A549 (cell line): ENCODE data around the gene AFG1L. TPM values are rescaled to one million over a fixed set of nuclear protein-coding genes. Genes with fewer than 3 reads are reported as not detected.

Experiments
- ATAC-seq, 2 experiments: fragments of 200-7000 bp in 1 of 2; fragments of >200 bp in 1 of 2; cut with Nextera tagmentation in 1 of 2; cut with Tn5 transposase in 1 of 2; 3 replicates each; pipeline versions ENCODE4 v1.8.0 to v1.9.1; 2018 to 2020; ENCODE audit warnings: mild to moderate bottlenecking in 1 of 2, moderate library complexity in 1 of 2
- CTCF ChIA-PET: fragments of 300-600 bp; sonication (Branson Sonifier 250); formaldehyde crosslinking; extraction: SDS; loops from one replicate; lab custom pipeline; 2021; ENCODE audit warnings: antibody characterized with exemption, inconsistent platforms; lab: Yijun Ruan, JAX
- POLR2A ChIA-PET: fragments of 350-600 bp; formaldehyde crosslinking; extraction: SDS; loops from one replicate; lab custom pipeline; 2021; ENCODE audit warnings: antibody characterized with exemption, inconsistent platforms; lab: Yijun Ruan, JAX
- DNase-seq, 2 experiments: peaks; one replicate each; pipeline versions ENCODE4 v3.0.0 to v3.0.0-alpha.2; 2011 to 2016; ENCODE audit warnings: low read depth in 1 of 2, low spot score in 1 of 2
- FAIRE-seq: peaks from 2 replicates; lab custom pipeline; 2011; peaks lifted over from hg19 to GRCh38; lab: Jason Lieb, UNC
- H3K27ac ChIP-seq, 2 experiments: fragments of >200 bp; sonication (Bioruptor Twin); formaldehyde crosslinking; 3 replicates each; pipeline ENCODE4 v1.5.1; 2016 to 2017
- H3K4me1 ChIP-seq: fragments of >200 bp; sonication (Bioruptor Twin); formaldehyde crosslinking; 3 replicates; pipeline ENCODE4 v1.6.1; 2016
- H3K4me2 ChIP-seq: fragments of >200 bp; sonication (Bioruptor Twin); formaldehyde crosslinking; 3 replicates; pipeline ENCODE4 v1.6.1; 2016
- H3K4me3 ChIP-seq: fragments of >200 bp; sonication (Bioruptor Twin); formaldehyde crosslinking; 3 replicates; pipeline ENCODE4 v1.5.1; 2016
- H3K9me3 ChIP-seq: fragments of >200 bp; sonication (Bioruptor Twin); formaldehyde crosslinking; 3 replicates; pipeline ENCODE4 v1.6.1; 2016
- BHLHE40 ChIP-seq: IDR thresholded peaks from 2 replicates; pipeline ENCODE4 v1.6.1; 2012; ENCODE audit warnings: low read depth, low read length, inconsistent platforms
- CBX2 ChIP-seq: fragments of 200-600 bp; sonication (generic); IDR thresholded peaks from 2 replicates; pipeline ENCODE4 v1.6.1; 2016; ENCODE audit warnings: low read depth, mild to moderate bottlenecking, borderline replicate concordance
- CBX8 ChIP-seq: fragments of 200-600 bp; sonication (generic); IDR thresholded peaks from 2 replicates; pipeline ENCODE4 v1.6.1; 2016
- CEBPB ChIP-seq, 2 experiments: fragments of >200 bp in 1 of 2; sonication (Bioruptor Twin) in 1 of 2; formaldehyde crosslinking in 1 of 2; IDR thresholded peaks; 2 replicates each; pipeline ENCODE4 v1.6.1; 2012 to 2016
- CHD4 ChIP-seq: fragments of 200-600 bp; sonication (generic); IDR thresholded peaks from 2 replicates; pipeline ENCODE4 v1.6.1; 2016; ENCODE audit warnings: antibody characterized with exemption, mild to moderate bottlenecking, borderline replicate concordance
- EHF ChIP-seq: fragments of 250-450 bp; sonication (Bioruptor Pico); IDR thresholded peaks from 2 replicates; pipeline ENCODE4 v1.5.0; 2020; ENCODE audit warnings: mild to moderate bottlenecking
- EP300 ChIP-seq, 2 experiments: fragments of >200 bp; sonication (Bioruptor Twin); formaldehyde crosslinking; IDR thresholded peaks; 2 replicates in 1 of 2; 3 replicates in 1 of 2; pipeline ENCODE4 v1.6.1; 2016 to 2017
- FOSL2 ChIP-seq, 2 experiments: fragments of 450-650 bp in 1 of 2; fragments of >200 bp in 1 of 2; sonication (Bioruptor Twin) in 1 of 2; formaldehyde crosslinking; IDR thresholded peaks; 2 replicates each; pipeline versions ENCODE4 v1.5.0 to v1.6.1; 2016 to 2020; ENCODE audit warnings: mild to moderate bottlenecking in 1 of 2, moderate library complexity in 1 of 2
- GATA3 ChIP-seq: IDR thresholded peaks from 2 replicates; pipeline ENCODE4 v1.6.1; 2012; ENCODE audit warnings: borderline replicate concordance
- HOXB13 ChIP-seq: fragments of 250-450 bp; sonication (Bioruptor Pico); IDR thresholded peaks from 2 replicates; pipeline ENCODE4 v1.5.0; 2020; ENCODE audit warnings: low read depth, mild to moderate bottlenecking, moderate library complexity
- JUNB ChIP-seq: fragments of >200 bp; sonication (Bioruptor Twin); formaldehyde crosslinking; IDR thresholded peaks from 2 replicates; pipeline ENCODE4 v1.6.1; 2016
- KDM1A ChIP-seq: fragments of 200-600 bp; sonication (generic); IDR thresholded peaks from 2 replicates; pipeline ENCODE4 v1.6.1; 2016; ENCODE audit warnings: low read depth, mild to moderate bottlenecking
- PBX3 ChIP-seq: IDR thresholded peaks from 2 replicates; pipeline ENCODE4 v1.6.1; 2012
- PHF8 ChIP-seq: fragments of 200-600 bp; sonication (generic); IDR thresholded peaks from 2 replicates; pipeline ENCODE4 v1.6.1; 2016; ENCODE audit warnings: low read depth, mild to moderate bottlenecking, antibody characterized with exemption, moderate library complexity, borderline replicate concordance
- POLR2AphosphoS2 ChIP-seq: conservative IDR thresholded peaks from 2 replicates; pipeline ENCODE4 v1.6.1; 2012; ENCODE audit warnings: low read length, improper control_type of control experiment, inconsistent platforms
- RCOR1 ChIP-seq: fragments of 150-350 bp; IDR thresholded peaks from 2 replicates; pipeline ENCODE4 v1.6.1; 2014; ENCODE audit warnings: antibody characterized with exemption, low read length, low read depth
- TFCP2L1 ChIP-seq: fragments of 250-450 bp; sonication (Bioruptor Pico); IDR thresholded peaks from 2 replicates; pipeline ENCODE4 v1.5.0; 2021; ENCODE audit warnings: mild to moderate bottlenecking
- TP53 ChIP-seq: fragments of 250-450 bp; sonication (Bioruptor Pico); IDR thresholded peaks from 2 replicates; pipeline ENCODE4 v1.5.0; 2021; ENCODE audit warnings: mild to moderate bottlenecking, moderate library complexity
- USF2 ChIP-seq: fragments of 450-650 bp; IDR thresholded peaks from 2 replicates; pipeline ENCODE4 v1.6.1; 2014; ENCODE audit warnings: antibody characterized with exemption
- ZC3H11A ChIP-seq: fragments of 450-650 bp; IDR thresholded peaks from 2 replicates; pipeline ENCODE4 v1.6.1; 2014; ENCODE audit warnings: antibody characterized with exemption, mild to moderate bottlenecking
- ZFP36 ChIP-seq: fragments of 450-650 bp; IDR thresholded peaks from 2 replicates; pipeline ENCODE4 v1.6.1; 2014; ENCODE audit warnings: borderline replicate concordance; ENCODE audit not compliant: partially characterized antibody
- ZNF302 ChIP-seq: fragments of 250-450 bp; sonication (Bioruptor Pico); IDR thresholded peaks from 2 replicates; pipeline ENCODE4 v1.9.0; 2021; ENCODE audit warnings: inconsistent platforms, mild to moderate bottlenecking, moderate library complexity
- ZSCAN20 ChIP-seq: fragments of 250-450 bp; sonication (Bioruptor Pico); IDR thresholded peaks from 2 replicates; pipeline ENCODE4 v1.8.0; 2022; ENCODE audit warnings: mild to moderate bottlenecking, moderate library complexity
- WGBS: methylation state at CpG from one replicate; pipeline ENCODE4 v1.1.6; 2017; ENCODE audit errors: missing lambda C conversion rate; 5-methylcytosine and 5-hydroxymethylcytosine counted together
- polyA plus RNA-seq, 4 experiments: library from polyadenylated mRNA; depleted of rRNA in 3 of 4; stranded (reverse); fragments of >200 nt; fragmentation: RNase III in 1 of 4; extraction: RNeasy Plus Mini Kit Qiagen cat#74134 plus additional on column Dnase treatment in 1 of 4; gene quantifications; 2 replicates in 3 of 4; 3 replicates in 1 of 4; pipeline ENCODE4 v1.2.3, GENCODE V29; 2011 to 2017
- TF ChIP-seq, protein P1 (sequence below): IDR thresholded peaks from 2 replicates; pipeline ENCODE4 v1.6.1; 2012
- TF ChIP-seq, protein P2 (sequence below): fragments of >200 bp; sonication (Bioruptor Twin); formaldehyde crosslinking; IDR thresholded peaks from 3 replicates; pipeline ENCODE4 v1.5.1; 2016
- TF ChIP-seq, protein P3 (sequence below): fragments of 250-450 bp; sonication (Bioruptor Pico); IDR thresholded peaks from 2 replicates; pipeline ENCODE4 v1.5.0; 2020; ENCODE audit warnings: low read depth, mild to moderate bottlenecking, moderate library complexity
- TF ChIP-seq, protein P4 (sequence below): fragments of 150-350 bp; IDR thresholded peaks from 2 replicates; pipeline ENCODE4 v1.6.1; 2014; ENCODE audit warnings: low read depth, mild to moderate bottlenecking, low read length

AFG1L gene
- polyA plus RNA-seq, 2 of the 4 experiments (the other 2 are of a cell fraction), result 1.3 to 2.3 TPM

GRCh38 chr6:108355890-108356289, 61.0 kb downstream of the AFG1L start (continued):
- no peak for TF ChIP-seq USF2
- no peak for TF ChIP-seq FOSL2 (IDR thresholded peaks at IDR 0.05)
- TF ChIP-seq FOSL2 (CRISPR knock-in tag; IDR thresholded peaks at IDR 0.05), result no peak
- no peak for TF ChIP-seq CEBPB (IDR thresholded peaks at IDR 0.05)
- no peak for TF ChIP-seq ZC3H11A
- TF ChIP-seq POLR2AphosphoS2, result no peak
- TF ChIP-seq EP300 (IDR thresholded peaks at IDR 0.05), result no peak

GRCh38 chr6:108359901-108360882, 65.3 kb downstream of the AFG1L start:
- no peak overlapping the region for H3K27ac ChIP-seq
- FAIRE-seq (no peak), DNase-seq (no peak), ATAC-seq (no peak)
- TF ChIP-seq GATA3, result no peak
- TF ChIP-seq ZNF302 (CRISPR knock-in tag), result no peak
- TF ChIP-seq EP300 (IDR thresholded peaks at IDR 0.05), result no peak
- TF ChIP-seq CBX8, result no peak
- TF ChIP-seq, protein P1, sequence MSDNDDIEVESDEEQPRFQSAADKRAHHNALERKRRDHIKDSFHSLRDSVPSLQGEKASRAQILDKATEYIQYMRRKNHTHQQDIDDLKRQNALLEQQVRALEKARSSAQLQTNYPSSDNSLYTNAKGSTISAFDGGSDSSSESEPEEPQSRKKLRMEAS, result no peak
- TF ChIP-seq ZSCAN20 (CRISPR knock-in tag), result no peak
- TF ChIP-seq, protein P2, sequence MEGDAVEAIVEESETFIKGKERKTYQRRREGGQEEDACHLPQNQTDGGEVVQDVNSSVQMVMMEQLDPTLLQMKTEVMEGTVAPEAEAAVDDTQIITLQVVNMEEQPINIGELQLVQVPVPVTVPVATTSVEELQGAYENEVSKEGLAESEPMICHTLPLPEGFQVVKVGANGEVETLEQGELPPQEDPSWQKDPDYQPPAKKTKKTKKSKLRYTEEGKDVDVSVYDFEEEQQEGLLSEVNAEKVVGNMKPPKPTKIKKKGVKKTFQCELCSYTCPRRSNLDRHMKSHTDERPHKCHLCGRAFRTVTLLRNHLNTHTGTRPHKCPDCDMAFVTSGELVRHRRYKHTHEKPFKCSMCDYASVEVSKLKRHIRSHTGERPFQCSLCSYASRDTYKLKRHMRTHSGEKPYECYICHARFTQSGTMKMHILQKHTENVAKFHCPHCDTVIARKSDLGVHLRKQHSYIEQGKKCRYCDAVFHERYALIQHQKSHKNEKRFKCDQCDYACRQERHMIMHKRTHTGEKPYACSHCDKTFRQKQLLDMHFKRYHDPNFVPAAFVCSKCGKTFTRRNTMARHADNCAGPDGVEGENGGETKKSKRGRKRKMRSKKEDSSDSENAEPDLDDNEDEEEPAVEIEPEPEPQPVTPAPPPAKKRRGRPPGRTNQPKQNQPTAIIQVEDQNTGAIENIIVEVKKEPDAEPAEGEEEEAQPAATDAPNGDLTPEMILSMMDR, result no peak
- TF ChIP-seq CBX2, result no peak
- TF ChIP-seq RCOR1, result no peak
- no peak for TF ChIP-seq TP53
- TF ChIP-seq CHD4, result no peak
- TF ChIP-seq BHLHE40, result no peak
- POLR2A ChIA-PET, result no interaction called here
- 88% methylated on average over 5 of the region's 5 CpGs for WGBS
- CTCF ChIA-PET, result no interaction called here
- no peak overlapping the region for H3K4me3 ChIP-seq
- H3K9me3 ChIP-seq, result no peaks in the 10 kb centered on the region
- H3K4me2 ChIP-seq, result no peak overlapping the region
- H3K4me1 ChIP-seq, result no peaks in the 10 kb centered on the region

GRCh38 chr6:108360919-108361311, 66.1 kb downstream of the AFG1L start:
- no peak overlapping the region for H3K4me2 ChIP-seq
- no peak for DNase-seq
- POLR2A ChIA-PET, result no interaction called here
- H3K4me3 ChIP-seq, result no peak overlapping the region
- ATAC-seq, result no peak
- no peak for FAIRE-seq
- CTCF ChIA-PET, result interaction anchor here (0.6 kb wide), 1 partner anchor 59 kb away, joined by 3 read pairs; no protein-coding TSS in a partner anchor
- no peak overlapping the region for H3K27ac ChIP-seq
- WGBS, result 92% methylated on average over 2 of the region's 2 CpGs
- no peaks in the 10 kb centered on the region for H3K4me1 ChIP-seq
- H3K9me3 ChIP-seq, result no peaks in the 10 kb centered on the region
- TF ChIP-seq TP53, result no peak
- no peak for TF ChIP-seq HOXB13
- no peak for TF ChIP-seq KDM1A
- no peak for TF ChIP-seq TFCP2L1 (CRISPR knock-in tag)
- TF ChIP-seq EP300 (IDR thresholded peaks at IDR 0.05), result no peak
- TF ChIP-seq PBX3, result no peak
- no peak for TF ChIP-seq EHF
- TF ChIP-seq FOSL2 (IDR thresholded peaks at IDR 0.05), result no peak
- no peak for TF ChIP-seq FOSL2 (CRISPR knock-in tag; IDR thresholded peaks at IDR 0.05)
- TF ChIP-seq ZSCAN20 (CRISPR knock-in tag), result no peak
- TF ChIP-seq ZFP36, result no peak
- TF ChIP-seq USF2, result no peak
- no peak for TF ChIP-seq ZNF302 (CRISPR knock-in tag)
- TF ChIP-seq, protein P3, sequence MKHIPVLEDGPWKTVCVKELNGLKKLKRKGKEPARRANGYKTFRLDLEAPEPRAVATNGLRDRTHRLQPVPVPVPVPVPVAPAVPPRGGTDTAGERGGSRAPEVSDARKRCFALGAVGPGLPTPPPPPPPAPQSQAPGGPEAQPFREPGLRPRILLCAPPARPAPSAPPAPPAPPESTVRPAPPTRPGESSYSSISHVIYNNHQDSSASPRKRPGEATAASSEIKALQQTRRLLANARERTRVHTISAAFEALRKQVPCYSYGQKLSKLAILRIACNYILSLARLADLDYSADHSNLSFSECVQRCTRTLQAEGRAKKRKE (CRISPR knock-in tag), result no peak
- TF ChIP-seq, protein P4, sequence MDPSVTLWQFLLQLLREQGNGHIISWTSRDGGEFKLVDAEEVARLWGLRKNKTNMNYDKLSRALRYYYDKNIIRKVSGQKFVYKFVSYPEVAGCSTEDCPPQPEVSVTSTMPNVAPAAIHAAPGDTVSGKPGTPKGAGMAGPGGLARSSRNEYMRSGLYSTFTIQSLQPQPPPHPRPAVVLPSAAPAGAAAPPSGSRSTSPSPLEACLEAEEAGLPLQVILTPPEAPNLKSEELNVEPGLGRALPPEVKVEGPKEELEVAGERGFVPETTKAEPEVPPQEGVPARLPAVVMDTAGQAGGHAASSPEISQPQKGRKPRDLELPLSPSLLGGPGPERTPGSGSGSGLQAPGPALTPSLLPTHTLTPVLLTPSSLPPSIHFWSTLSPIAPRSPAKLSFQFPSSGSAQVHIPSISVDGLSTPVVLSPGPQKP, result no peak
- no peak for TF ChIP-seq PHF8
- no peak for TF ChIP-seq JUNB
